GM21717 (cell line): ENCODE data around the gene CACUL1.
"Not testable (repeated sequence)": the region's sequence is repeated elsewhere in the genome, so short reads cannot be mapped to it uniquely, and the experiment has no call there.

Experiments used
- ATAC-seq: cut with Tn5 transposase; IDR thresholded peaks from one replicate; pipeline ENCODE4 v1.9.1; 2021; ENCODE audit warnings: mild to moderate bottlenecking, moderate library complexity; ENCODE audit not compliant: unreplicated experiment

The CACUL1 gene

GRCh38 chr10:118692872-118693271 lies 61.9 kb downstream of the CACUL1 start:
- ATAC-seq, result no peak

- ATAC-seq, result no peak
These were observed 65.5 kb downstream of the CACUL1 start for GRCh38 chr10:118689070-118689858.

- ATAC-seq, result no peak
These were observed 67.3 kb downstream of the CACUL1 start for GRCh38 chr10:118687472-118687871.

- no peak for ATAC-seq
These were observed 72.2 kb downstream of the CACUL1 start for GRCh38 chr10:118682533-118682932.

GRCh38 chr10:118680197-118680596 lies 74.6 kb downstream of the CACUL1 start:
- no peak for ATAC-seq

GRCh38 chr10:118674226-118674919 lies 80.4 kb downstream of the CACUL1 start:
- no peak for ATAC-seq

GRCh38 chr10:118672766-118673715 lies 81.7 kb downstream of the CACUL1 start:
- no peak for ATAC-seq

- no peak for ATAC-seq
These were observed 82.6 kb downstream of the CACUL1 start for GRCh38 chr10:118672153-118672552.

- ATAC-seq, result not testable (repeated sequence)
These were observed 83.5 kb downstream of the CACUL1 start for GRCh38 chr10:118671221-118671620.

- no peak for ATAC-seq
These were observed 84.2 kb downstream of the CACUL1 start for GRCh38 chr10:118670472-118671124.

GRCh38 chr10:118669835-118670234 lies 84.9 kb downstream of the CACUL1 start:
- no peak for ATAC-seq

GRCh38 chr10:118669020-118669791 lies 85.6 kb downstream of the CACUL1 start:
- no peak for ATAC-seq

GRCh38 chr10:118668228-118668952 lies 86.4 kb downstream of the CACUL1 start:
- no peak for ATAC-seq

GRCh38 chr10:118667732-118668131 lies 87.0 kb downstream of the CACUL1 start:
- ATAC-seq, result no peak

GRCh38 chr10:118666350-118666749 lies 88.4 kb downstream of the CACUL1 start:
- no peak for ATAC-seq

GRCh38 chr10:118664321-118664720 lies 90.4 kb downstream of the CACUL1 start:
- ATAC-seq, result no peak

GRCh38 chr10:118663176-118663575 lies 91.6 kb downstream of the CACUL1 start:
- ATAC-seq, result no peak

- no peak for ATAC-seq
These were observed 92.3 kb downstream of the CACUL1 start for GRCh38 chr10:118662228-118663035.
